GM12864 (cell line): ENCODE data around the gene LOX.

Source experiments
- DNase-seq: peaks from one replicate; pipeline ENCODE4 v3.0.0-alpha.2; 2011; ENCODE audit warnings: low read depth
- H3K4me3 ChIP-seq: 2 replicates; pipeline ENCODE4 v1.5.1; 2011; ENCODE audit warnings: mild to moderate bottlenecking, low read depth, low read length, control low read depth
- CTCF ChIP-seq: IDR thresholded peaks from 2 replicates; pipeline ENCODE4 v1.5.1; 2011; ENCODE audit warnings: low read depth, mild to moderate bottlenecking, moderate library complexity, low read length, control low read depth, inconsistent platforms; ENCODE audit errors: missing control alignments

Gene LOX

GRCh38 chr5:122120957-122121356 is 42.9 kb upstream of the LOX start:
- H3K4me3 ChIP-seq, result no peak overlapping the region
- TF ChIP-seq CTCF, result no peak
- DNase-seq, result no peak

GRCh38 chr5:122120493-122120892 is 42.4 kb upstream of the LOX start:
- H3K4me3 ChIP-seq, result no peak overlapping the region
- no peak for TF ChIP-seq CTCF
- DNase-seq, result no peak

- TF ChIP-seq CTCF, result no peak
- DNase-seq, result no peak
- H3K4me3 ChIP-seq, result no peak overlapping the region
These were observed 41.1 kb upstream of the LOX start for GRCh38 chr5:122119205-122119604.

- no peak overlapping the region for H3K4me3 ChIP-seq
- DNase-seq, result no peak
- no peak for TF ChIP-seq CTCF
These were observed 40.4 kb upstream of the LOX start for GRCh38 chr5:122118356-122118948.

GRCh38 chr5:122114501-122114900 is 36.4 kb upstream of the LOX start:
- H3K4me3 ChIP-seq, result no peak overlapping the region
- TF ChIP-seq CTCF, result no peak
- no peak for DNase-seq

GRCh38 chr5:122112733-122113558 is 34.9 kb upstream of the LOX start:
- TF ChIP-seq CTCF, result no peak
- H3K4me3 ChIP-seq, result no peak overlapping the region
- DNase-seq, result no peak
